ENCODE data around the gene ANGPTL7. TPM values are rescaled to one million over a fixed set of nuclear protein-coding genes. Genes with fewer than 3 reads are reported as not detected.
A peak's percentile ranks its signal among the peaks of the same experiment; 100 is the strongest.

Gene ANGPTL7
- total RNA-seq, 2 donors from 2014 or later: not detected

GRCh38 chr1:11196945-11197344 is 7.8 kb downstream of the ANGPTL7 start:
- Mint-ChIP-seq H3K36me3 (ENCODE audit: insufficient read depth in 2 of 2) (peaks cover 5 to 7% of the 10 kb centered on the region in 2 donors), H3K27ac (no peak overlapping the region), H3K4me3 (no peak overlapping the region), H3K9me3 (no peaks in the 10 kb centered on the region), H3K27me3 (ENCODE audit: low read depth) (no peaks in the 10 kb centered on the region), H3K4me1 (ENCODE audit: low read depth) (no peaks in the 10 kb centered on the region)
- no peak for DNase-seq
- no peak for ATAC-seq (replicated peaks in 1 of 2)

- H3K4me1 Mint-ChIP-seq (ENCODE audit: low read depth): no peaks in the 10 kb centered on the region
- no peaks in the 10 kb centered on the region for H3K9me3 Mint-ChIP-seq
- no peak overlapping the region for H3K4me3 Mint-ChIP-seq
- H3K27me3 Mint-ChIP-seq (ENCODE audit: low read depth): no peaks in the 10 kb centered on the region
- DNase-seq (no peak), ATAC-seq (replicated peaks in 1 of 2) (no peak)
- H3K27ac Mint-ChIP-seq: no peak overlapping the region
- H3K36me3 Mint-ChIP-seq (ENCODE audit: insufficient read depth in 2 of 2): peaks cover 5 to 7% of the 10 kb centered on the region in 2 donors
Observed at GRCh38 chr1:11197359-11197758, 8.2 kb downstream of the ANGPTL7 start.

GRCh38 chr1:11198257-11198656 is 9.1 kb downstream of the ANGPTL7 start:
- Mint-ChIP-seq H3K4me1 (ENCODE audit: low read depth) (no peaks in the 10 kb centered on the region), H3K4me3 (no peak overlapping the region), H3K9me3 (no peaks in the 10 kb centered on the region), H3K27me3 (ENCODE audit: low read depth) (no peaks in the 10 kb centered on the region), H3K36me3 (ENCODE audit: insufficient read depth in 2 of 2) (peaks cover 5 to 7% of the 10 kb centered on the region in 2 donors), H3K27ac (no peak overlapping the region)
- ATAC-seq (replicated peaks in 1 of 2): no peak
- no peak for DNase-seq

- H3K4me1 Mint-ChIP-seq (ENCODE audit: low read depth): no peaks in the 10 kb centered on the region
- no peaks in the 10 kb centered on the region for H3K27me3 Mint-ChIP-seq (ENCODE audit: low read depth)
- no peaks in the 10 kb centered on the region for H3K9me3 Mint-ChIP-seq
- H3K4me3 Mint-ChIP-seq: no peak overlapping the region
- H3K27ac Mint-ChIP-seq: no peak overlapping the region
- DNase-seq (no peak), ATAC-seq (replicated peaks in 1 of 2) (no peak)
- H3K36me3 Mint-ChIP-seq (ENCODE audit: insufficient read depth in 2 of 2): peaks cover 8 to 12% of the 10 kb centered on the region in 2 donors
Observed at GRCh38 chr1:11198851-11199594, 9.9 kb downstream of the ANGPTL7 start.

GRCh38 chr1:11204396-11205190 is 15.4 kb downstream of the ANGPTL7 start:
- Mint-ChIP-seq H3K36me3 (ENCODE audit: insufficient read depth in 2 of 2) (peaks cover 3 to 4% of the 10 kb centered on the region in 2 donors), H3K27me3 (ENCODE audit: low read depth) (no peaks in the 10 kb centered on the region), H3K9me3 (no peaks in the 10 kb centered on the region), H3K4me1 (ENCODE audit: low read depth) (no peaks in the 10 kb centered on the region), H3K4me3 (no peak overlapping the region), H3K27ac (no peak overlapping the region)
- ATAC-seq (replicated peaks in 1 of 2): no peak
- DNase-seq: no peak

GRCh38 chr1:11207898-11208611 is 18.9 kb downstream of the ANGPTL7 start:
- Mint-ChIP-seq H3K36me3 (ENCODE audit: insufficient read depth in 2 of 2) (peaks cover 5 to 13% of the 10 kb centered on the region in 2 donors), H3K27ac (no peak overlapping the region), H3K4me1 (ENCODE audit: low read depth) (no peaks in the 10 kb centered on the region), H3K9me3 (no peaks in the 10 kb centered on the region), H3K27me3 (ENCODE audit: low read depth) (no peaks in the 10 kb centered on the region), H3K4me3 (no peak overlapping the region)
- ATAC-seq (replicated peaks in 1 of 2): no peak
- no peak for DNase-seq

- no peaks in the 10 kb centered on the region for H3K4me1 Mint-ChIP-seq (ENCODE audit: low read depth)
- ATAC-seq (replicated peaks in 1 of 2) (no peak), DNase-seq (no peak)
- no peak overlapping the region for H3K4me3 Mint-ChIP-seq
- no peaks in the 10 kb centered on the region for H3K27me3 Mint-ChIP-seq (ENCODE audit: low read depth)
- no peak overlapping the region for H3K27ac Mint-ChIP-seq
- peaks cover 5 to 17% of the 10 kb centered on the region in 2 donors for H3K36me3 Mint-ChIP-seq (ENCODE audit: insufficient read depth in 2 of 2)
- H3K9me3 Mint-ChIP-seq: no peaks in the 10 kb centered on the region
Observed at GRCh38 chr1:11211461-11211860, 22.3 kb downstream of the ANGPTL7 start.

- Mint-ChIP-seq H3K36me3 (ENCODE audit: insufficient read depth in 2 of 2) (peaks cover 5 to 17% of the 10 kb centered on the region in 2 donors), H3K27me3 (ENCODE audit: low read depth) (no peaks in the 10 kb centered on the region), H3K4me1 (ENCODE audit: low read depth) (no peaks in the 10 kb centered on the region), H3K9me3 (no peaks in the 10 kb centered on the region), H3K4me3 (no peak overlapping the region), H3K27ac (no peak overlapping the region)
- ATAC-seq (replicated peaks in 1 of 2) (no peak), DNase-seq (no peak)
Observed at GRCh38 chr1:11211925-11212587, 22.9 kb downstream of the ANGPTL7 start.

GRCh38 chr1:11214698-11215380 is 25.7 kb downstream of the ANGPTL7 start:
- Mint-ChIP-seq H3K4me3 (no peak overlapping the region), H3K27me3 (ENCODE audit: low read depth) (no peaks in the 10 kb centered on the region), H3K9me3 (no peaks in the 10 kb centered on the region), H3K27ac (no peak overlapping the region), H3K36me3 (ENCODE audit: insufficient read depth in 2 of 2) (peaks cover 5 to 27% of the 10 kb centered on the region in 2 donors), H3K4me1 (ENCODE audit: low read depth) (no peaks in the 10 kb centered on the region)
- no peak for DNase-seq
- ATAC-seq (replicated peaks in 1 of 2): no peak

GRCh38 chr1:11215381-11216005 is 26.3 kb downstream of the ANGPTL7 start:
- Mint-ChIP-seq H3K27ac (peak overlapping the region; percentile 18), H3K9me3 (no peaks in the 10 kb centered on the region), H3K36me3 (ENCODE audit: insufficient read depth in 2 of 2) (peaks cover 8 to 27% of the 10 kb centered on the region in 2 donors), H3K4me1 (ENCODE audit: low read depth) (no peaks in the 10 kb centered on the region), H3K4me3 (no peak overlapping the region), H3K27me3 (ENCODE audit: low read depth) (no peaks in the 10 kb centered on the region)
- no peak for DNase-seq
- ATAC-seq (replicated peaks in 1 of 2): no peak

GRCh38 chr1:11216074-11216473 is 26.9 kb downstream of the ANGPTL7 start:
- H3K36me3 Mint-ChIP-seq (ENCODE audit: insufficient read depth in 2 of 2): peaks cover 9 to 23% of the 10 kb centered on the region in 2 donors
- H3K9me3 Mint-ChIP-seq: no peaks in the 10 kb centered on the region
- H3K4me3 Mint-ChIP-seq: no peak overlapping the region
- peak overlapping the region; percentile 18 for H3K27ac Mint-ChIP-seq
- DNase-seq (no peak), ATAC-seq (replicated peaks in 1 of 2) (no peak)
- no peaks in the 10 kb centered on the region for H3K4me1 Mint-ChIP-seq (ENCODE audit: low read depth)
- H3K27me3 Mint-ChIP-seq (ENCODE audit: low read depth): no peaks in the 10 kb centered on the region

All from activated T-cell treated with anti-CD3 and anti-CD28 coated beads, Interleukin-2, amount 50 U/mL, for 72 hours (primary cell).